K562 (cell line): ENCODE results near the gene CRIM1.

Experiments
- GABPA ChIP-seq: fragments of 200-800 bp; sonication (Bioruptor generic); conservative IDR thresholded peaks from 2 replicates; pipeline ENCODE4 v1.6.1; 2016; ENCODE audit warnings: low read depth, missing genetic modification characterization, missing compliant biosample characterization
- MLLT1 ChIP-seq, 2 experiments: fragments of 450-650 bp; IDR thresholded peaks; 2 replicates each; pipeline ENCODE4 v1.6.1; 2016

- TF ChIP-seq MLLT1 (IDR thresholded peaks at IDR 0.05) (no peak), GABPA (tag) (no peak)
Measured at GRCh38 chr2:36450466-36451196, 95.1 kb downstream of the CRIM1 start.
